ENCODE data around the gene MLH1. TPM values are rescaled to one million over a fixed set of nuclear protein-coding genes. Genes with fewer than 3 reads are reported as not detected.
A peak's percentile ranks its signal among the peaks of the same experiment; 100 is the strongest.
"Not testable (repeated sequence)": the region's sequence is repeated elsewhere in the genome, so short reads cannot be mapped to it uniquely, and the experiment has no call there.

Gene MLH1
- total and polyA plus RNA-seq, 2 donors (not counting 1 experiment from before 2014, with no cell fraction given), result 34.4 to 62.3 TPM

- no peaks in the 10 kb centered on the region for H3K79me2 ChIP-seq (ENCODE audit: control insufficient read depth, insufficient read depth, low read length)
- H3K4me2 ChIP-seq (ENCODE audit: extremely low read depth, insufficient read depth, low read length), result no peak overlapping the region
- H3K9me3 ChIP-seq (ENCODE audit: control insufficient read depth, insufficient read depth, low read depth, low read length), result no peaks in the 10 kb centered on the region
- no peak for TF ChIP-seq EZH2 (IDR thresholded peaks at IDR 0.05; ENCODE audit: low read length, missing control alignments)
- no peak for TF ChIP-seq CTCF (conservative IDR thresholded peaks at IDR 0.05 in 1 of 2, IDR thresholded peaks at IDR 0.05 in 1 of 2; ENCODE audit: low read depth in 1 of 2, low read length in 2 of 2)
- no peaks in the 10 kb centered on the region for H3K27me3 ChIP-seq (ENCODE audit: control insufficient read depth, insufficient read depth, low read length)
- H3K36me3 ChIP-seq (ENCODE audit: control insufficient read depth, insufficient read depth, low read length), result peaks cover 6% of the 10 kb centered on the region
- no peak overlapping the region for H3K9ac ChIP-seq (ENCODE audit: insufficient read depth, low read length)
- H3K4me1 ChIP-seq (ENCODE audit: control insufficient read depth, extremely low read depth, insufficient read depth, low read length), result peaks cover 2% of the 10 kb centered on the region
- no peaks in the 10 kb centered on the region for H4K20me1 ChIP-seq (ENCODE audit: control insufficient read depth, extremely low read depth, insufficient read depth, low read length)
- H3K4me3 ChIP-seq (replicated peaks in 1 of 4; ENCODE audit: control extremely low read depth in 1 of 4, insufficient read depth in 1 of 4, low read depth in 3 of 4, low read length in 4 of 4), result no peak overlapping the region
- H3K27ac ChIP-seq (ENCODE audit: insufficient read depth, low read length), result no peak overlapping the region
- H2AFZ ChIP-seq (ENCODE audit: low read length), result no peak overlapping the region
- peak; percentile 20 to 52 for DNase-seq (ENCODE audit: low read depth in 2 of 2)
Observed at GRCh38 chr3:37040231-37040630, 46.9 kb downstream of the MLH1 start.

GRCh38 chr3:37041546-37042195 lies 48.4 kb downstream of the MLH1 start:
- H3K9me3 ChIP-seq (ENCODE audit: control insufficient read depth, insufficient read depth, low read depth, low read length), result no peaks in the 10 kb centered on the region
- H3K27me3 ChIP-seq (ENCODE audit: control insufficient read depth, insufficient read depth, low read length), result no peaks in the 10 kb centered on the region
- DNase-seq (ENCODE audit: low read depth in 2 of 2), result peak in 1 of 2 donors; percentile 40
- peaks cover 2% of the 10 kb centered on the region for H3K4me1 ChIP-seq (ENCODE audit: control insufficient read depth, extremely low read depth, insufficient read depth, low read length)
- TF ChIP-seq CTCF (conservative IDR thresholded peaks at IDR 0.05 in 1 of 2, IDR thresholded peaks at IDR 0.05 in 1 of 2; ENCODE audit: low read depth in 1 of 2, low read length in 2 of 2) (no peak), EZH2 (IDR thresholded peaks at IDR 0.05; ENCODE audit: low read length, missing control alignments) (no peak)
- peaks cover 6% of the 10 kb centered on the region for H3K36me3 ChIP-seq (ENCODE audit: control insufficient read depth, insufficient read depth, low read length)
- H3K4me3 ChIP-seq (replicated peaks in 1 of 4; ENCODE audit: control extremely low read depth in 1 of 4, insufficient read depth in 1 of 4, low read depth in 3 of 4, low read length in 4 of 4), result no peak overlapping the region
- no peak overlapping the region for H3K9ac ChIP-seq (ENCODE audit: insufficient read depth, low read length)
- H2AFZ ChIP-seq (ENCODE audit: low read length), result no peak overlapping the region
- H3K27ac ChIP-seq (ENCODE audit: insufficient read depth, low read length), result no peak overlapping the region
- no peaks in the 10 kb centered on the region for H3K79me2 ChIP-seq (ENCODE audit: control insufficient read depth, insufficient read depth, low read length)
- H3K4me2 ChIP-seq (ENCODE audit: extremely low read depth, insufficient read depth, low read length), result no peak overlapping the region
- no peaks in the 10 kb centered on the region for H4K20me1 ChIP-seq (ENCODE audit: control insufficient read depth, extremely low read depth, insufficient read depth, low read length)

GRCh38 chr3:37042712-37043111 lies 49.4 kb downstream of the MLH1 start:
- not testable (repeated sequence) for H3K4me1 ChIP-seq (ENCODE audit: control insufficient read depth, extremely low read depth, insufficient read depth, low read length); H3K9ac ChIP-seq (ENCODE audit: insufficient read depth, low read length)
- DNase-seq (ENCODE audit: low read depth in 2 of 2), result peak in 1 of 2 donors; percentile 64

More at GRCh38 chr3:37042712-37043111, 49.4 kb downstream of the MLH1 start:
- not testable (repeated sequence) for H3K4me2 ChIP-seq (ENCODE audit: extremely low read depth, insufficient read depth, low read length); H3K4me3 ChIP-seq (replicated peaks in 1 of 4; ENCODE audit: control extremely low read depth in 1 of 4, insufficient read depth in 1 of 4, low read depth in 3 of 4, low read length in 4 of 4); H3K36me3 ChIP-seq (ENCODE audit: control insufficient read depth, insufficient read depth, low read length); H3K27me3 ChIP-seq (ENCODE audit: control insufficient read depth, insufficient read depth, low read length); H4K20me1 ChIP-seq (ENCODE audit: control insufficient read depth, extremely low read depth, insufficient read depth, low read length); H3K79me2 ChIP-seq (ENCODE audit: control insufficient read depth, insufficient read depth, low read length); H3K27ac ChIP-seq (ENCODE audit: insufficient read depth, low read length); H3K9me3 ChIP-seq (ENCODE audit: control insufficient read depth, insufficient read depth, low read depth, low read length); H2AFZ ChIP-seq (ENCODE audit: low read length)

Data from fibroblast of lung (primary cell).